SK-N-SH (cell line): ENCODE data around the gene RAD21L1. TPM values are rescaled to one million over a fixed set of nuclear protein-coding genes. Genes with fewer than 3 reads are reported as not detected.
A peak's percentile ranks its signal among the peaks of the same experiment; 100 is the strongest.

Experiments used
- CTCF ChIA-PET: fragments of 300-600, 350-600 bp; formaldehyde crosslinking; extraction: SDS; loops from one replicate; lab custom pipeline; 2021; lab: Yijun Ruan, JAX
- POLR2A ChIA-PET: fragments of 350-600 bp; sonication (Branson Sonifier 250); formaldehyde crosslinking; extraction: SDS; loops from one replicate; lab custom pipeline; 2020; ENCODE audit warnings: antibody characterized with exemption, inconsistent platforms; lab: Yijun Ruan, JAX
- DNase-seq: peaks from one replicate; pipeline ENCODE4 v3.0.0; 2012
- H2AFZ ChIP-seq: fragments of 200-600 bp; sonication (generic); 2 replicates; pipeline ENCODE4 v1.8.1; 2016; ENCODE audit warnings: antibody characterized with exemption, mild to moderate bottlenecking, low read depth
- H3F3A ChIP-seq: fragments of 200-600 bp; sonication (generic); replicated peaks from 2 replicates; pipeline ENCODE3; 2016; ENCODE audit warnings: antibody characterized with exemption, mild to moderate bottlenecking; ENCODE audit not compliant: insufficient read depth
- H3K27ac ChIP-seq, 2 experiments: fragments of 200-500 bp in 1 of 2; fragments of 200-600 bp in 1 of 2; sonication (Bioruptor generic) in 1 of 2; sonication (generic), shearing (Covaris generic) in 1 of 2; 2 replicates each; pipeline versions ENCODE4 v1.5.1 to v1.6.1; 2014 to 2016; ENCODE audit warnings: low read depth in 2 of 2, inconsistent platforms in 1 of 2, low read length in 1 of 2, mild to moderate bottlenecking in 1 of 2, mixed read lengths in 1 of 2
- H3K27me3 ChIP-seq: fragments of 200-600 bp; sonication (generic), shearing (Covaris generic); 2 replicates; pipeline ENCODE4 v1.6.1; 2016; ENCODE audit warnings: mixed run types; ENCODE audit not compliant: insufficient read depth
- H3K36me3 ChIP-seq, 2 experiments: fragments of 200-500 bp in 1 of 2; fragments of 200-600 bp in 1 of 2; sonication (Bioruptor generic) in 1 of 2; sonication (generic) in 1 of 2; replicated peaks in 1 of 2; 2 replicates each; pipeline versions ENCODE3 to v1.5.1; 2014 to 2016; ENCODE audit warnings: low read length in 1 of 2, mild to moderate bottlenecking in 1 of 2; ENCODE audit not compliant: insufficient read depth in 2 of 2, control insufficient read depth in 1 of 2
- H3K4me1 ChIP-seq, 2 experiments: fragments of 200-500 bp in 1 of 2; fragments of 200-600 bp in 1 of 2; sonication (Bioruptor generic) in 1 of 2; sonication (generic), shearing (Covaris generic) in 1 of 2; 2 replicates each; pipeline versions ENCODE4 v1.5.1 to v1.6.1; 2014 to 2016; ENCODE audit warnings: low read depth in 1 of 2, low read length in 1 of 2, mixed run types in 1 of 2; ENCODE audit not compliant: insufficient read depth in 2 of 2, control insufficient read depth in 1 of 2
- H3K4me2 ChIP-seq: fragments of 200-600 bp; sonication (generic), shearing (Covaris generic); 2 replicates; pipeline ENCODE4 v1.6.1; 2017; ENCODE audit warnings: mixed run types
- H3K4me3 ChIP-seq, 2 experiments: fragments of 200-500 bp in 1 of 2; fragments of 200-600 bp in 1 of 2; sonication (Bioruptor generic) in 1 of 2; sonication (generic), shearing (Covaris generic) in 1 of 2; 2 replicates each; pipeline versions ENCODE4 v1.5.1 to v1.8.1; 2014 to 2016; ENCODE audit warnings: low read depth in 2 of 2, inconsistent platforms in 1 of 2, low read length in 1 of 2, mild to moderate bottlenecking in 1 of 2, mixed read lengths in 1 of 2, moderate library complexity in 1 of 2
- H3K79me2 ChIP-seq: fragments of 200-600 bp; sonication (generic); 2 replicates; pipeline ENCODE4 v1.8.1; 2017; ENCODE audit warnings: mild to moderate bottlenecking; ENCODE audit not compliant: insufficient read depth
- H3K9ac ChIP-seq: fragments of 200-600 bp; sonication (generic); 2 replicates; pipeline ENCODE4 v1.6.1; 2017; ENCODE audit warnings: mixed run types
- H3K9me2 ChIP-seq: fragments of 200-600 bp; sonication (generic); 2 replicates; pipeline ENCODE4 v1.6.1; 2017; ENCODE audit warnings: mixed run types
- H3K9me3 ChIP-seq: fragments of 200-600 bp; sonication (generic); 2 replicates; pipeline ENCODE4 v1.6.1; 2017; ENCODE audit warnings: mixed run types, mild to moderate bottlenecking, moderate library complexity
- H4K20me1 ChIP-seq: fragments of 200-600 bp; sonication (generic); 2 replicates; pipeline ENCODE4 v1.6.1; 2017; ENCODE audit warnings: mild to moderate bottlenecking, mixed run types; ENCODE audit not compliant: insufficient read depth
- CTCF ChIP-seq: fragments of 200-600 bp; sonication (generic); IDR thresholded peaks from 2 replicates; pipeline ENCODE4 v1.6.1; 2017; ENCODE audit warnings: antibody characterized with exemption, mild to moderate bottlenecking, moderate library complexity
- ELF1 ChIP-seq: IDR thresholded peaks from 2 replicates; pipeline ENCODE4 v1.4.0; 2012
- FOSL2 ChIP-seq: IDR thresholded peaks from 2 replicates; pipeline ENCODE4 v1.4.0; 2012; ENCODE audit warnings: low read depth, mild to moderate bottlenecking, moderate library complexity, borderline replicate concordance
- IRF3 ChIP-seq: fragments of 150-350 bp; IDR thresholded peaks from 2 replicates; pipeline ENCODE4 v1.6.1; 2016; ENCODE audit warnings: mild to moderate bottlenecking, low read depth, low read length
- MEF2A ChIP-seq: IDR thresholded peaks from 2 replicates; pipeline ENCODE4 v1.4.0; 2012; ENCODE audit warnings: low read depth, borderline replicate concordance
- MXI1 ChIP-seq: IDR thresholded peaks from 2 replicates; pipeline ENCODE4 v1.6.1; 2012; ENCODE audit warnings: mild to moderate bottlenecking, low read depth, low read length, improper control_type of control experiment
- NRF1 ChIP-seq: IDR thresholded peaks from 2 replicates; pipeline ENCODE4 v1.6.1; 2012; ENCODE audit warnings: low read depth, mild to moderate bottlenecking, low read length
- PBX3 ChIP-seq: IDR thresholded peaks from 2 replicates; pipeline ENCODE4; 2012
- POLR2AphosphoS5 ChIP-seq: IDR thresholded peaks from 2 replicates; pipeline ENCODE4 v1.6.1; 2012; ENCODE audit warnings: low read depth, low read length
- RCOR1 ChIP-seq: fragments of 150-350 bp; IDR thresholded peaks from 2 replicates; pipeline ENCODE4 v1.6.1; 2017; ENCODE audit warnings: antibody characterized with exemption, low read length
- REST ChIP-seq: IDR thresholded peaks from 2 replicates; pipeline ENCODE4 v1.6.1; 2012; ENCODE audit warnings: mild to moderate bottlenecking, low read depth, low read length, moderate library complexity
- RFX5 ChIP-seq: IDR thresholded peaks from 2 replicates; pipeline ENCODE4 v1.6.1; 2012; ENCODE audit warnings: mild to moderate bottlenecking, improper control_type of control experiment, low read length
- RXRA ChIP-seq: IDR thresholded peaks from 2 replicates; pipeline ENCODE4 v1.4.0; 2012; ENCODE audit warnings: low read depth, mild to moderate bottlenecking, borderline replicate concordance
- SIN3A ChIP-seq: IDR thresholded peaks from 2 replicates; pipeline ENCODE4 v1.6.1; 2012; ENCODE audit warnings: low read depth, mild to moderate bottlenecking, low read length, moderate library complexity, borderline replicate concordance
- TCF12 ChIP-seq: IDR thresholded peaks from 2 replicates; pipeline ENCODE4 v1.4.0; 2012
- USF1 ChIP-seq: IDR thresholded peaks from 2 replicates; pipeline ENCODE4 v1.4.0; 2012; ENCODE audit warnings: low read depth, borderline replicate concordance
- USF2 ChIP-seq: fragments of 150-350 bp; IDR thresholded peaks from 2 replicates; pipeline ENCODE4 v1.6.1; 2017; ENCODE audit warnings: antibody characterized with exemption, low read length, low read depth, borderline replicate concordance
- ZBTB33 ChIP-seq: IDR thresholded peaks from 2 replicates; pipeline ENCODE4 v1.4.0; 2012; ENCODE audit warnings: low read depth, borderline replicate concordance
- WGBS: methylation state at CpG from one replicate; pipeline ENCODE4 v1.1.6; 2017; ENCODE audit warnings: low lambda C conversion rate; 5-methylcytosine and 5-hydroxymethylcytosine counted together
- polyA plus RNA-seq, 3 experiments: library from polyadenylated mRNA; depleted of rRNA; stranded (reverse); fragments of >200 nt; gene quantifications; 2 replicates each; pipeline ENCODE4 v1.2.3, GENCODE V29; 2012

RAD21L1 gene
- polyA plus RNA-seq, 1 of the 3 experiments (the other 2 are of a cell fraction), result 0.03 TPM

- no peak for TF ChIP-seq USF2
- no peak for TF ChIP-seq PBX3
- no peak for TF ChIP-seq RCOR1
- TF ChIP-seq IRF3, result no peak
- TF ChIP-seq MEF2A, result no peak
- TF ChIP-seq ZBTB33, result no peak
Observed at GRCh38 chr20:1266167-1266973, 40.5 kb downstream of the RAD21L1 start, which contains the start of gene SNPH (continued).

- Histone ChIP-seq H4K20me1 (no peaks in the 10 kb centered on the region), H3K9ac (peak overlapping the region; percentile 57; the same call in 1 of the 2 replicates), H3F3A (peaks cover 3% of the 10 kb centered on the region), H3K4me1 (peaks cover 4 to 15% of the 10 kb centered on the region in 2 experiments; a peak in 2 of 4 replicates), H3K36me3 (peaks cover 0 to 4% of the 10 kb centered on the region in 2 experiments), H2AFZ (no peak overlapping the region), H3K4me2 (peak overlapping the region; percentile 95), H3K9me3 (0 out of 2 replicates have a peak, but pooled peaks cover 4% of the 10 kb centered on the region), H3K27me3 (no peaks in the 10 kb centered on the region), H3K9me2 (no peaks in the 10 kb centered on the region), H3K4me3 (peak overlapping the region; percentile 81 to 84), H3K79me2 (no peaks in the 10 kb centered on the region; the same call in 1 of the 2 replicates), H3K27ac (no peak overlapping the region)
- CTCF ChIA-PET, result interaction anchor here (0.6 to 1.8 kb wide), 9 partner anchors 9 to 510 kb away, joined by 3 to 7 read pairs (median 3); no protein-coding TSS in a partner anchor
- no peak for DNase-seq
- POLR2A ChIA-PET, result no interaction called here
- 88% methylated on average over 8 of the region's 8 CpGs for WGBS
- TF ChIP-seq CTCF, result no peak
- TF ChIP-seq FOSL2, result no peak
- no peak for TF ChIP-seq REST
- no peak for TF ChIP-seq ELF1
- no peak for TF ChIP-seq RFX5
- TF ChIP-seq MEF2A, result no peak
- TF ChIP-seq USF1, result no peak
- no peak for TF ChIP-seq NRF1
- TF ChIP-seq SIN3A, result no peak
- no peak for TF ChIP-seq POLR2AphosphoS5
- TF ChIP-seq TCF12, result no peak
- no peak for TF ChIP-seq MXI1
- no peak for TF ChIP-seq RXRA
Observed at GRCh38 chr20:1267161-1267560, 41.3 kb downstream of the RAD21L1 start.
